ENCODE measurements around the gene SLC25A19. TPM values are rescaled to one million over a fixed set of nuclear protein-coding genes. Genes with fewer than 3 reads are reported as not detected.

SLC25A19 gene
- total and polyA plus RNA-seq, 8 donors: 2.3 to 40.6 (median 9.9) TPM

- Histone ChIP-seq H3K4me3 (no peak overlapping the region), H3K9me3 (no peaks in the 10 kb centered on the region), H3K27me3 (no peaks in the 10 kb centered on the region), H3K4me1 (peaks cover 19 to 66% (median 32%) of the 10 kb centered on the region in 4 donors), H3K27ac (peak overlapping the region in 1 of 5 donors; percentile 16), H3K36me3 (peaks cover 34 to 46% (median 45%) of the 10 kb centered on the region in 4 donors)
- intact Hi-C loops (cut with DNase I; ENCODE audit: low total_unique reads): no loop called here
- 34 to 50% (median 38%) methylated on average over 10 to 14 of the region's 14 CpGs for WGBS, 5 donors
- no peak for TF ChIP-seq CTCF (IDR thresholded peaks at IDR 0.05)
- no peak for TF ChIP-seq POLR2A (IDR thresholded peaks at IDR 0.05)
- peak in 1 of 2 donors; percentile 75 for DNase-seq
These were observed 21.6 kb downstream of the SLC25A19 start for GRCh38 chr17:75267411-75268232.

- DNase-seq: no peak
- H3K4me1 ChIP-seq: peaks cover 19 to 66% (median 32%) of the 10 kb centered on the region in 4 donors
- intact Hi-C loops (cut with DNase I; ENCODE audit: low total_unique reads): no loop called here
- H3K9me3 ChIP-seq: no peaks in the 10 kb centered on the region
- no peaks in the 10 kb centered on the region for H3K27me3 ChIP-seq
- H3K27ac ChIP-seq: peak overlapping the region in 1 of 5 donors; percentile 16
- 25 to 56% (median 49%) methylated on average over 2 of the region's 2 CpGs for WGBS, 5 donors
- H3K4me3 ChIP-seq: no peak overlapping the region
- peaks cover 34 to 46% (median 44%) of the 10 kb centered on the region in 4 donors for H3K36me3 ChIP-seq
- no peak for TF ChIP-seq POLR2AphosphoS5 (IDR thresholded peaks at IDR 0.05)
- TF ChIP-seq EP300 (IDR thresholded peaks at IDR 0.05): no peak
These were observed 22.2 kb downstream of the SLC25A19 start for GRCh38 chr17:75267153-75267410.

GRCh38 chr17:75266316-75267152 is 22.7 kb downstream of the SLC25A19 start:
- Histone ChIP-seq H3K27me3 (no peaks in the 10 kb centered on the region), H3K27ac (no peak overlapping the region), H3K4me1 (peaks cover 16 to 61% (median 28%) of the 10 kb centered on the region in 4 donors), H3K4me3 (no peak overlapping the region), H3K36me3 (peaks cover 34 to 46% (median 44%) of the 10 kb centered on the region in 4 donors), H3K9me3 (no peaks in the 10 kb centered on the region)
- TF ChIP-seq POLR2AphosphoS5 (IDR thresholded peaks at IDR 0.05): no peak
- WGBS, 5 donors: 79 to 90% (median 85%) methylated on average over 12 to 13 of the region's 13 CpGs
- DNase-seq: no peak
- intact Hi-C loops (cut with DNase I; ENCODE audit: low total_unique reads): no loop called here

- Histone ChIP-seq H3K4me1 (peaks cover 19 to 58% (median 28%) of the 10 kb centered on the region in 4 donors), H3K27me3 (no peaks in the 10 kb centered on the region), H3K4me3 (no peak overlapping the region), H3K9me3 (no peaks in the 10 kb centered on the region), H3K27ac (no peak overlapping the region), H3K36me3 (peaks cover 34 to 46% (median 44%) of the 10 kb centered on the region in 4 donors)
- TF ChIP-seq POLR2A (IDR thresholded peaks at IDR 0.05) (no peak), POLR2AphosphoS5 (IDR thresholded peaks at IDR 0.05) (no peak), CTCF (IDR thresholded peaks at IDR 0.05) (no peak), EP300 (IDR thresholded peaks at IDR 0.05) (no peak)
- intact Hi-C loops (cut with DNase I; ENCODE audit: low total_unique reads): no loop called here
- no peak for DNase-seq
- 83 to 93% (median 89%) methylated on average over 15 to 17 of the region's 17 CpGs for WGBS, 5 donors
These were observed 23.5 kb downstream of the SLC25A19 start for GRCh38 chr17:75265614-75266315.

- no peak overlapping the region for H3K4me3 ChIP-seq
- TF ChIP-seq CTCF (IDR thresholded peaks at IDR 0.05): no peak
- TF ChIP-seq POLR2A (IDR thresholded peaks at IDR 0.05): no peak
- TF ChIP-seq POLR2AphosphoS5 (IDR thresholded peaks at IDR 0.05): no peak
- TF ChIP-seq EP300 (IDR thresholded peaks at IDR 0.05): no peak
- no peak overlapping the region for H3K27ac ChIP-seq
- H3K36me3 ChIP-seq: peaks cover 34 to 46% (median 44%) of the 10 kb centered on the region in 4 donors
- H3K4me1 ChIP-seq: peaks cover 24 to 62% (median 44%) of the 10 kb centered on the region in 4 donors
- intact Hi-C loops (cut with DNase I; ENCODE audit: low total_unique reads): no loop called here
- no peaks in the 10 kb centered on the region for H3K9me3 ChIP-seq
- no peak for DNase-seq
- WGBS, 5 donors: 89 to 99% (median 93%) methylated on average over 4 of the region's 4 CpGs
- H3K27me3 ChIP-seq: no peaks in the 10 kb centered on the region
These were observed 26.2 kb downstream of the SLC25A19 start for GRCh38 chr17:75263055-75263454.
